ENCODE data around the gene GTF2H1.
"Not testable (repeated sequence)": the region's sequence is repeated elsewhere in the genome, so short reads cannot be mapped to it uniquely, and the experiment has no call there.

Gene GTF2H1

GRCh38 chr11:18375941-18376340, 53.6 kb downstream of the GTF2H1 start:
- ATAC-seq = no peak
- no peak for DNase-seq

- no peak for ATAC-seq
- DNase-seq = no peak
These were observed 56.8 kb downstream of the GTF2H1 start for GRCh38 chr11:18379201-18379600.

GRCh38 chr11:18383388-18384156, 61.2 kb downstream of the GTF2H1 start:
- DNase-seq (peak; percentile 83), ATAC-seq (peak; percentile 97)

- no peak for DNase-seq
- ATAC-seq = peak; percentile 5
These were observed 61.8 kb downstream of the GTF2H1 start for GRCh38 chr11:18384157-18384641.

- ATAC-seq = no peak
- no peak for DNase-seq
These were observed 67.7 kb downstream of the GTF2H1 start for GRCh38 chr11:18390088-18390487.

GRCh38 chr11:18392434-18393321, 70.3 kb downstream of the GTF2H1 start:
- no peak for ATAC-seq
- peak; percentile 35 for DNase-seq

GRCh38 chr11:18393581-18394274, 71.4 kb downstream of the GTF2H1 start:
- peak; percentile 30 for ATAC-seq
- DNase-seq = peak; percentile 52

GRCh38 chr11:18394275-18394927, 72.0 kb downstream of the GTF2H1 start, which contains the start of gene LDHA:
LDHA (plus strand) TSS chr11:18394563; CDS start chr11:18396843, 2,280 bp downstream.
- ATAC-seq (peak; percentile 79), DNase-seq (peak; percentile 100)

GRCh38 chr11:18394928-18395734, 72.8 kb downstream of the GTF2H1 start:
- DNase-seq (peak; percentile 29), ATAC-seq (no peak)

- ATAC-seq = peak; percentile 72
- peak; percentile 94 for DNase-seq
These were observed 73.6 kb downstream of the GTF2H1 start for GRCh38 chr11:18395735-18396504.

- ATAC-seq (no peak), DNase-seq (no peak)
These were observed 75.6 kb downstream of the GTF2H1 start for GRCh38 chr11:18397921-18398320.

- not testable (repeated sequence) for DNase-seq, ATAC-seq
These were observed 78.7 kb downstream of the GTF2H1 start for GRCh38 chr11:18401077-18401476.

- no peak for ATAC-seq
- no peak for DNase-seq
These were observed 81.7 kb downstream of the GTF2H1 start for GRCh38 chr11:18404062-18404461.

- not testable (repeated sequence) for ATAC-seq
These were observed 85.0 kb downstream of the GTF2H1 start for GRCh38 chr11:18407400-18407799.

GRCh38 chr11:18408558-18409291, 86.4 kb downstream of the GTF2H1 start:
- DNase-seq (peak; percentile 32), ATAC-seq (peak; percentile 47)

More at GRCh38 chr11:18407400-18407799, 85.0 kb downstream of the GTF2H1 start:
- DNase-seq = not testable (repeated sequence)

GRCh38 chr11:18416459-18416858, 94.1 kb downstream of the GTF2H1 start:
- DNase-seq (no peak), ATAC-seq (no peak)

Measured in stimulated activated naive CD8-positive, alpha-beta T cell treated with anti-CD3 and anti-CD28 coated beads, Interleukin-15, Interleukin-2, amounts not matched to agents 100 U/mL and 50 U/mL, for 24 hours (primary cell).